Neuronal stem cell (in vitro differentiated cells): ENCODE results near the gene CARTPT.

Experiments
- DNase-seq: peaks from one replicate; pipeline ENCODE4 v3.0.0-alpha.2; 2013; ENCODE audit warnings: low spot score
- H2AFZ ChIP-seq: one replicate; pipeline ENCODE4 v1.6.1; 2013; ENCODE audit warnings: mild to moderate bottlenecking, low read length, inconsistent platforms
- H2AK5ac ChIP-seq: 2 replicates; pipeline ENCODE4 v1.6.1; 2013; ENCODE audit warnings: low read depth, mild to moderate bottlenecking, inconsistent platforms, low read length, moderate library complexity, mixed read lengths
- H2BK120ac ChIP-seq: 2 replicates; pipeline ENCODE4 v1.6.1; 2013; ENCODE audit warnings: low read depth, mild to moderate bottlenecking, inconsistent platforms, low read length, moderate library complexity, mixed read lengths
- H2BK12ac ChIP-seq: one replicate; pipeline ENCODE4 v1.6.1; 2013; ENCODE audit warnings: low read length, inconsistent platforms
- H2BK15ac ChIP-seq: 2 replicates; pipeline ENCODE4 v1.6.1; 2013; ENCODE audit warnings: mild to moderate bottlenecking, low read length, inconsistent platforms, mixed read lengths
- H2BK5ac ChIP-seq: one replicate; pipeline ENCODE4 v1.6.1; 2013; ENCODE audit warnings: inconsistent platforms, mild to moderate bottlenecking, low read length, moderate library complexity
- H3K14ac ChIP-seq: one replicate; pipeline ENCODE4 v1.6.1; 2013; ENCODE audit warnings: low read length, inconsistent platforms
- H3K18ac ChIP-seq: 2 replicates; pipeline ENCODE4 v1.6.1; 2013; ENCODE audit warnings: low read length, inconsistent platforms
- H3K23ac ChIP-seq: 2 replicates; pipeline ENCODE4 v1.6.1; 2013; ENCODE audit warnings: low read depth, mild to moderate bottlenecking, mixed read lengths, low read length, inconsistent platforms; ENCODE audit not compliant: poor library complexity
- H3K27ac ChIP-seq: replicated peaks from 3 replicates; pipeline ENCODE4 v1.5.1; 2013; ENCODE audit warnings: low read length, inconsistent platforms
- H3K27me3 ChIP-seq, 3 experiments: 2 replicates each; pipeline ENCODE4 v1.6.1; 2013; ENCODE audit warnings: low read length in 3 of 3, mild to moderate bottlenecking in 2 of 3, inconsistent platforms in 1 of 3, low read depth in 1 of 3, mixed read lengths in 1 of 3, moderate library complexity in 1 of 3; ENCODE audit not compliant: control insufficient read depth in 3 of 3, insufficient read depth in 3 of 3
- H3K36me3 ChIP-seq, 2 donors: replicated peaks in 1 of 2; 2 replicates each; pipeline ENCODE4 v1.6.1; 2013; ENCODE audit warnings: low read length in 2 of 2; ENCODE audit not compliant: control insufficient read depth in 2 of 2, insufficient read depth in 2 of 2
- H3K4ac ChIP-seq: 2 replicates; pipeline ENCODE4 v1.6.1; 2013; ENCODE audit warnings: inconsistent platforms, mild to moderate bottlenecking, low read length, moderate library complexity
- H3K4me1 ChIP-seq, 2 donors: 1 replicate in 1 of 2; 2 replicates in 1 of 2; pipeline ENCODE4 v1.6.1; 2013; ENCODE audit warnings: low read length in 2 of 2, low read depth in 1 of 2; ENCODE audit not compliant: control insufficient read depth in 2 of 2, insufficient read depth in 1 of 2
- H3K4me2 ChIP-seq: one replicate; pipeline ENCODE4 v1.6.1; 2013; ENCODE audit warnings: mild to moderate bottlenecking, low read length, inconsistent platforms; ENCODE audit not compliant: insufficient read depth, poor library complexity, severe bottlenecking
- H3K4me3 ChIP-seq, 2 donors: 2 replicates each; pipeline ENCODE4 v1.5.1; 2013; ENCODE audit warnings: low read length in 2 of 2, mild to moderate bottlenecking in 2 of 2, inconsistent platforms in 1 of 2, moderate library complexity in 1 of 2
- H3K79me1 ChIP-seq: one replicate; pipeline ENCODE4 v1.6.1; 2013; ENCODE audit warnings: low read depth, mild to moderate bottlenecking, inconsistent platforms, low read length, moderate library complexity
- H3K9ac ChIP-seq: one replicate; pipeline ENCODE4 v1.6.1; 2013; ENCODE audit warnings: mild to moderate bottlenecking, low read depth, low read length, inconsistent platforms; ENCODE audit not compliant: poor library complexity
- H3K9me3 ChIP-seq, 2 donors: replicated peaks in 1 of 2; 2 replicates each; pipeline versions ENCODE3 to v1.6.1; 2013; ENCODE audit warnings: low read length in 2 of 2, mild to moderate bottlenecking in 2 of 2, inconsistent platforms in 1 of 2, low read depth in 1 of 2, mixed read lengths in 1 of 2, moderate library complexity in 1 of 2; ENCODE audit not compliant: control insufficient read depth in 2 of 2, insufficient read depth in 1 of 2
- H4K8ac ChIP-seq: one replicate; pipeline ENCODE4 v1.6.1; 2013; ENCODE audit warnings: low read depth, mild to moderate bottlenecking, inconsistent platforms, low read length, moderate library complexity
- H4K91ac ChIP-seq: one replicate; pipeline ENCODE4 v1.6.1; 2013; ENCODE audit warnings: low read length, low read depth, mild to moderate bottlenecking, inconsistent platforms; ENCODE audit not compliant: poor library complexity

CARTPT gene

DNA sequence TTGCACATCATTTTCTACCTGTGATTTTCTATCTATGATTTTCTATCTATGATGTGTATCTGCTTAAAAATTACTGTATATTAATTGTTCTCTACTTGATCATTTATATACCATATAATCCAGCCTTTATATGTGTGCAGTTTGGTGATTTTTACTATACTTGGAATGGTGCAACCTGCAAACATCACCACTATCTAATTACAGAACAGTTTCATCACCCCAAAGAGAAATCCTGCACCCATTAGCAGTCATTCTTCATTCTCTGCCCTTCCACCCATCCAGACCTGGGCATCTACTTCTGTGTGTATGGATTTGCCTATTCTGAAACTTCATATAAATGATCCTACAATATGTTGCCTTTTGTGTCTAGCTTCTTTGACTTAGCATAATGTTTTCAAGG is 51.3 kb downstream of the CARTPT start:
- Histone ChIP-seq H3K14ac (no peak overlapping the region), H4K91ac (no peak overlapping the region), H3K23ac (no peak overlapping the region), H2BK5ac (no peak overlapping the region), H4K8ac (no peak overlapping the region), H3K9ac (no peak overlapping the region), H2BK12ac (no peak overlapping the region), H3K4me3 (no peak overlapping the region), H2BK15ac (no peak overlapping the region), H2BK120ac (no peak overlapping the region), H3K18ac (no peak overlapping the region), H3K9me3 (peaks cover 2 to 3% of the 10 kb centered on the region in 2 donors), H2AK5ac (no peak overlapping the region), H3K27ac (no peak overlapping the region), H3K79me1 (no peaks in the 10 kb centered on the region), H3K4ac (no peak overlapping the region), H3K27me3 (no peaks in the 10 kb centered on the region), H3K36me3 (no peaks in the 10 kb centered on the region), H2AFZ (no peak overlapping the region), H3K4me2 (no peak overlapping the region), H3K4me1 (peaks cover 0 to 3% of the 10 kb centered on the region in 2 donors)
- DNase-seq, result no peak
